LNCaP clone FGC (cell line): ENCODE results near the gene PRKN.

Experiments used
- DNase-seq: peaks from one replicate; pipeline ENCODE4 v3.0.0-alpha.2; 2011; ENCODE audit warnings: low read depth
- H3K4me3 ChIP-seq: 2 replicates; pipeline ENCODE4 v1.5.1; 2011; ENCODE audit warnings: mild to moderate bottlenecking, low read depth, low read length, control low read depth
- CTCF ChIP-seq: IDR thresholded peaks from 2 replicates; pipeline ENCODE4 v1.5.1; 2012; ENCODE audit warnings: mild to moderate bottlenecking; ENCODE audit not compliant: control insufficient read depth, insufficient read depth; ENCODE audit errors: extremely low read depth

The PRKN gene

GRCh38 chr6:162751211-162751859 lies 23.8 kb upstream of the PRKN start:
- DNase-seq, result no peak
- no peak overlapping the region for H3K4me3 ChIP-seq
- no peak for TF ChIP-seq CTCF

GRCh38 chr6:162750776-162751175 lies 23.2 kb upstream of the PRKN start:
- no peak overlapping the region for H3K4me3 ChIP-seq
- 0 out of 2 replicates have a peak, but pooled peaks have one; percentile 14 for TF ChIP-seq CTCF
- peak; percentile 62 for DNase-seq

- H3K4me3 ChIP-seq, result no peak overlapping the region
- DNase-seq, result no peak
- peak; percentile 51 for TF ChIP-seq CTCF
Measured at GRCh38 chr6:162736961-162737360, 9.4 kb upstream of the PRKN start.

GRCh38 chr6:162733489-162733888 lies 5.9 kb upstream of the PRKN start:
- H3K4me3 ChIP-seq, result no peak overlapping the region
- no peak for DNase-seq
- no peak for TF ChIP-seq CTCF

- TF ChIP-seq CTCF, result no peak
- H3K4me3 ChIP-seq, result no peak overlapping the region
- no peak for DNase-seq
Measured at GRCh38 chr6:162730502-162730901, 2.9 kb upstream of the PRKN start.

- H3K4me3 ChIP-seq, result no peak overlapping the region
- TF ChIP-seq CTCF, result no peak
- no peak for DNase-seq
Measured at GRCh38 chr6:162728706-162729105, 1.1 kb upstream of the PRKN start.

GRCh38 chr6:162728197-162728596 lies 631 bp upstream of the PRKN start:
- no peak for DNase-seq
- TF ChIP-seq CTCF, result no peak

More at GRCh38 chr6:162728197-162728596, 631 bp upstream of the PRKN start:
- peak overlapping the region; percentile 69 for H3K4me3 ChIP-seq
